HG03103 (cell line): ENCODE results near the gene INTS14.
"Not testable (repeated sequence)": the region's sequence is repeated elsewhere in the genome, so short reads cannot be mapped to it uniquely, and the experiment has no call there.

Experiments
- ATAC-seq: cut with Tn5 transposase; IDR thresholded peaks from one replicate; pipeline ENCODE4 v1.9.1; 2021; ENCODE audit warnings: low read depth; ENCODE audit not compliant: unreplicated experiment

Gene INTS14

DNA sequence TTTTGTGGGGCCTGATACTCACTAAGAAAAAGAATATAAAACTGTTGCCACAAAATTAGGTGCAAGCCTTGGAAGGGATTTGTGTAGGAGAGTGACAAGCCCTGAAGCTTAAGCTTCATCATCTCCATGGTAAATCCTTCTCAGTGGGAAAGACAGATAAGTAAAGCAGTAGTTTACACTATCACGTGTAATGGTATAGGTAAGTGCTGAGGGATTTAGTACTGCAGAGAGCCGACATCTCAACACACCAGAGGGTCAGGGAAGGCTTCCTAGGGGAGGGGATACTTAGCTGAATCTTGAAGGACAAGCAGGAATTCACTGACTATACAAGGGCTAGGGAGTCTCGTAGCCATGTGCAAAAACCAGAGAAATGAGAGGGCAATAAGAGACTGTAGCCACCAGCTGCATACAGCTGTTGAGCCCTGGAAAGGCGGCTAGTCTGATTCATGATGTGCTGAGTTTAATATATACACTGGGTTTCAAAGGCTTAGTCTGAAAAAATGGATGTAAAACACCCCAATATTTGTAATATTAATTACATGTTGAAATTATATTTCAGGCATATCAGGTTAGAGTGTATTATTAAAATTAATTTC, 21.9 kb upstream of the INTS14 start:
- ATAC-seq: no peak

DNA sequence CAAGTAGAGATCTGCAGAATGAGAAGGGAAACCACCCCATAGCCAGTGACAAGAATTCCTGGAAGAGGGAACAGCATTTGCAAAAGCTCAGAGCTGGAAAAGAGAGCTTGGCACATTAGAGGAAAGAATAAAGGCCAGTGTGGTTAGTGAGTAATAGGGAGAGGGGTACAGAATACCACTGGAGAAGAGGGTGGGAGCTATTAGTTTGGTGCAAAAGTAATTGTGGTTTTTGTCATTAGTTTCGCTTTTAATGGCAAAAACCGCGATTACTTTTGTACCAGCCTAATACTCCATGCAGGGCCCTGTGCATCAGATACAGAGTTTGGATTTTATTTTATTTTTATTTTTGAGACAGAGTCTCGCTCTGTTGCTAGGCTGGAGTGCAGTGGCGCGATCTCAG, 20.6 kb upstream of the INTS14 start:
- no peak for ATAC-seq

DNA sequence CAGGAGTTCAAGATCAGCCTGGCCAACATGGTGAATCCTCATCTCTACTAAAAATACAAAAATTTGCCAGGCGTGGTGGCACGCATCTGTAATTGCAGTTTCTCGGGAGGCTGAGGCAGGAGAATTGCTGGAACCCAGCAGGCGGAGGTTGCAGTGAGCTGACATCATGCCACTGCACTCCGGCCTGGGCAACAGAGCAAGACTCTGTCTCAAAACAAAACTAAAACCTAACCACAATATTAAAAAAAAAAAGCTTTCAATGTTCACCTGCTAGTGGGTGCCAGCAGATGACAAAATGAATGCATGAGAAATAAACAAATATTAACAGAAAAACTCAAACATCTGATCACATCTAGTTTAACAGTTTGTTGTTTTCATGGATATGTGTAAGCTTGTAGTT, 19.8 kb upstream of the INTS14 start:
- ATAC-seq: no peak

DNA sequence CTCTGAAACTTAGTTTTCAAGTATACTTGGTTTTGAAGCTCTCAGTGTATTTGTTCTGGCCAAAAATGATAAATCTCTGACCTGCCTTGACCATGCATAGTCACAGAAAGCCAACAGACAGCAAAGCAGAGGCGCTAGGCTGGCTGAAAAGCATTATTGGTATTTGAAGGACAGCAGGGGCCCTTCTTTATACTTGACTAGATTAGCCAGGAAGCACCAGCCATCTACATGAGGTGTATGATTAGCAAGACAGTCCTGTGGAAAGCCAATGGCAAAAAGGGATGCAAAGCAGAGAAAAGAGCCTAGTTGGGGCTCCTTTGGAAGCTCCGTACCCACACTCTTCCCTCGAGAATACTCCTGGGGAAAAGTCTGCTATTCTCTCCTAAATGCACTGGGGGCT, 18.6 kb upstream of the INTS14 start:
- no peak for ATAC-seq

DNA sequence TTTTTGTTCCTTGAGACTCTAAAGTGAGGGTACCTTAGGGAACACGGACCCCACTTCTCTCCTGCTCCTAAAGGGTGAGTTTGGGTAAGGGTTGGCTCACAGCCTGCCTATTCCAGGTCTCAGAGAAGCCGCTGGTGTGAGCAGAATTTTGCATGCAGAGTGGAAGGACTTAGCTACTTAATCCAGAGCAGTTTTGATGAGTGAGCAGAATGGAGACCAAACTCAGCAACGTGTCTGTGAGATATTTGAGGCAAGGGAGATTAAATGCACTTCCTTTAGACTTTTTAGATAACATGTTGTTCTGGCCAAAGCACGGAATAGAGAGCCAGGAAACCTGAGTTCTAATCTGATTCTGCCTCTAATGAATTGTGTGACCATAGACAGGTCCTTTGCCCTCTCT, 15.9 kb upstream of the INTS14 start:
- no peak for ATAC-seq

DNA sequence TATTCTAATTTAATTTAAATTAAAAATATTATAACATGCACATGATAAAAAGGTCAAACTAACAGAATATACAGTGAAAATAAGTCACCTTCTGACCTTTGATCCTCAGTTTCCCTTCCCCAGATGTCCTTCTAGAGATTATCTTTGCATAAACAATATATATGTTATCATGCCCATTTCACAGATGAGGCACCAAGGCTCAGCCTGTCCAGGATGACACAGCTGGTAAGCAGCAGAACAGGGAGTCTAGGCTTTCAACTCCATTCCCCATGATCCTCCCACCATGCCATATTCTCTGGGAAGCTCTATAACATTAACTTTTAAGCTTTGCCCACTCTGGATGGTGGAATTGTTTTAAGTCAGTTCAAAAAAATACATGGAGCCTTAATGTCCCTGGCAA, 12.2 kb upstream of the INTS14 start:
- no peak for ATAC-seq

DNA sequence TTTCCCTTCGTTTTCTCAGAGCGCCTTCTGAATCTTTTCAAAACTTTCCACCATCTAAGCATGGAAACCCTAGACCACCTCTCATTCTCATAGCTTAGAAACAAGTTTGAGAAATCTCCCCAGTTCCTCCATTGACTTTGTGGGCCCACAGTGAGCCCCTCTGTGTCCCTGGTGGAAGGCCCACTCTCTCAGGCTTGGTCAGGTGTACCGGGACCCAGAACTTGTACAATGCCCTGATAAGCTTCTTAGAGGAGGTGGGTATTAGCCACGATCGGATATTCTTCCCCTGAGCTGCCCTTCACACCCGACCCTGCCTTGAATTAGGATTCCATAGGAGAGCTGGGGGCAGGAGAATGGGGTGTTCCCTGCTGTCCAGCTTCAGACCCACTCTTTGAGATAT, 10.7 kb upstream of the INTS14 start, which contains the start of gene SLC24A1:
SLC24A1 (plus strand) TSS at position 301 of the 400 bp plus-strand sequence. CDS start 2,143 bp downstream, outside the sequence.
- ATAC-seq: no peak

DNA sequence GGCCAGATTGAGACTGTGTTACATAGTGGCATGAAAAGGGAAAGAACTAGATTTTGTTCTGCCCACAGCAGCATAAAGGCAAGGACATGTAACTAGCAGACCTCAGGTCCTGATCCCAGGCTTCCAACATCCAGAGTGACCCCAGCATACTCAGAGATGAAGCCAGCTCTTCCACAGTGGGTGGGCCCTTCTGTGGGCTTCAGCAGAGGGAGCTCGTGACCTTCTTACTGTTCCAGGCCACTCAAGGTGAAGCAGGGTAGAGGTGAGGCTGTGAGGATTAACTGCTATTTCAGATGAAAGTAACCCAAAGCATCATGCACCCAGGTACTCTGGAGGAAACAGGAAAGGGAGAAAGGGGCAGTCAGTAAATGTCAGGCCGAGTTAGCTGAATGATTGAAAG, 9.9 kb upstream of the INTS14 start:
- ATAC-seq: no peak

DNA sequence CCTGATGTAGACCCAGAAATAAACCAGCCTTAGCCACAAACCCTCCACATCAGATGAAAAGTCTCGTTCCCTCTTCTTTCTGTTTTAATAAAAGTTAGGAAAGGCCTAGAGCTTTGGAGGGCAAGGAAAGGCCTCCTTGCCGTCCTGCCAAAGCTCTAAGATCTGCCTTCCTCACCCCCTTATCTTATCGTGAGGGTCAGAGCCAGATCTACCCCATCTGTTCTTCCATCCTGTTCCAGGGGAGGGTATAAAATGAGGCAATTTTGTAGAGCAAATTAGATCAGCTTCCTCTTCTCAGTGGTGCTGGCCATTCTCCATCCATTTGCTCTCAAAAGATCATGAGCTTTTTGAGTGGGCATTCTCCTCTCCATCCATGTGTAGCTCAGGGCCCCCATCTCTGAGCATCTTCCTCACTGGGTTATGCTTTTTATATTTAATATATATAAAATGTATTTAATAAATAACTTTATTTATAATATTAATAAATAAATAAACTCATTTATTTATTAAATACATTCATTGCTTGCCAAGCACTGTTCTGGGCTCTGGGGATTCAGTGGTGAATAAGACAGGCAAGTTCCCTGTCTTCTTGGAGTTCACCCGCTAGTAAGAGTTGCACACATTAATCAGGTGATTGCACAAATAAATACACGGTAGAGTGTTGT, 8.8 kb upstream of the INTS14 start:
- ATAC-seq: no peak

DNA sequence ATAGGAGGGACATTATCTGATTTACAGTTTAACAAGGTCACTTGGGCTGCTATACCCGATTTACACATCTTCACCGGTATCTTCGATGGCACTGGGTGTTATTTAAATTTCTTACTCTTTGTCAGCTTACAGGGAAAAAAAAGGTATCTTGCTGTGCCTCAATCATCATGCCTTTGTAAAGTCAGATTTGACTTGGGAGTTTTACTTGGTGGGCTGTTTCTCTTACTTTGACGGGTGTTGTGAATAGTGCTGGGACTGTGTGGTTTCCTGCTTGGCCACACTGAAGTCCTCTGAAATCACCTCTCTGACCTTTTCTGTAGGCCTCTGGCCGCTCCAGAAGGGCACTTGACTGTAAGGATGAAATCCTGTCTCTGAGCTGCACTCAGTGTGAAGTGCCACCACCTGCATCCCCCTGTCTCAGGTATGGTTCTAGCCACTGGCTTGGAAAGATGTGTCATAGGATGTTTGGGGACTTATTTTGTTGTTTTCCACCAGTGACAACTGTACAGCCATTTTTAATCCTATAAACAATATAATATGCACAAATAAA, 7.7 kb upstream of the INTS14 start:
- ATAC-seq: no peak

DNA sequence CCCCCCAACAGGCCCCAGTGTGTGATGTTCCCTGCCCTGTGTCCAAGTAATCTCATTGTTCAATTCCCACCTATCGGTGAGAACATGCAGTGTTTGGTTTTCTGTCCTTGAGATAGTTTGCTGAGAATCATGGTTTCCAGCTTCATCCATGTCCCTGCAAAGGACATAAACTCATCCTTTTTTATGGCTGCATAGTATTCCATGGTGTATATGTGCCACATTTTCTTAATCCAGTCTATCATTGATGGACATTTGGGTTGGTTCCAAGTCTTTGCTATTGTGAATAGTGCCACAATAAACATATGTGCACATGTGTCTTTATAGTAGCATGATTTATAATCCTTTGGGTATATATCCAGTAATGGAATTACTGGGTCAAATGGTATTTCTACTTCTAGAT, 5.0 kb upstream of the INTS14 start:
- ATAC-seq: not testable (repeated sequence)

DNA sequence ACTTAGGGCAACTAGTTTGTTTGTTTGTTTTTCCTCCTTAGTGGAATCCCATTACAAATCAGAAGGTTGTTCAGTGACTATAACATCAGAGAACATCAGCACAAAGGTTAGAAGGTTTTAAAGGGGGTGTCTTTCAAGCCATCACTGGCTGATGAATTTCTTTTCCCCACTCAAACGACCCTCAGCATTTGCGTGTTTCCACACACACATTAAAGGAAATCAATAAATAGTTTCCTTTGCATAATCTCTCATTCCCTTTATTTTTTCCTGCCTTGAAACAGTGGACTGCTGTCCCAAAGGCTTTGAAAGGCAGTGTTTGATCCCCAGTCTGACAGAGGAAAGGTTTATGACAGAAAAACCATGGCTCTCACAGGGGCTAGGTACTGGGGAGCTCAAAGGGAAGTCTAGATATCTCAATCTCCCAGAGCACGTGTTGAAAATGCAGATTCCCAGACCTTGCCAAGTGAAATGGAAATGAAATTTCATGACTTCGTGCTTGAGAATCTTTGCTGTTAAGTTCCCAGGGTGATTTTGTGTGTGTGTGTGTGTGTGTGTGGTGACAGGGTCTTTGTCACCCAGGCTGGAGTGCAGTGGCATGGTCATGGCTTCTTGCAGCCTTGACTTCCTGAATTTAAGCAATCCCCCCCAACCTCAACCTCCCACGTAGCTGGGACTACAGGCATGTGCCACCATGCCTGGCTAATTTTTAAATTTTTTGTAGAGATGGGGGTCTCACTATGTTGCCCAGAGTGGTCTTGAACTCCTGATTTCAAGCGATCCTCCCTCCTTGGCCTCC, 2.2 kb upstream of the INTS14 start:
- ATAC-seq: no peak

DNA sequence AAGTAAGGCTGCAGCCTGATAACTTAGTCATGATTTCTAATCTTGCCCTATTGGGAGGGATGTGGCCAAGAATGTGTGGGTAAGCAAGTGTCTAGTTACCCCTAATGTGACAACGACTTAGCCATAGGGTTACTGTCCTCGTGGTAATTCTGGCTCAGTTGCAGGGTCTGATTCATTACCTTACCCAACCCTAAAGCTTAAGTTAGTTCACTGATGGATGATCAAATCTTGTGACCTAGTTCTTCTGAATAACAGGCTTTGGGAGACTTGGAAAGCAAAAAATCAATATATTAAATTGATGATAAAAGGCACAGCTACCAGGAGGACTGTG, 1.6 kb upstream of the INTS14 start:
- no peak for ATAC-seq

DNA sequence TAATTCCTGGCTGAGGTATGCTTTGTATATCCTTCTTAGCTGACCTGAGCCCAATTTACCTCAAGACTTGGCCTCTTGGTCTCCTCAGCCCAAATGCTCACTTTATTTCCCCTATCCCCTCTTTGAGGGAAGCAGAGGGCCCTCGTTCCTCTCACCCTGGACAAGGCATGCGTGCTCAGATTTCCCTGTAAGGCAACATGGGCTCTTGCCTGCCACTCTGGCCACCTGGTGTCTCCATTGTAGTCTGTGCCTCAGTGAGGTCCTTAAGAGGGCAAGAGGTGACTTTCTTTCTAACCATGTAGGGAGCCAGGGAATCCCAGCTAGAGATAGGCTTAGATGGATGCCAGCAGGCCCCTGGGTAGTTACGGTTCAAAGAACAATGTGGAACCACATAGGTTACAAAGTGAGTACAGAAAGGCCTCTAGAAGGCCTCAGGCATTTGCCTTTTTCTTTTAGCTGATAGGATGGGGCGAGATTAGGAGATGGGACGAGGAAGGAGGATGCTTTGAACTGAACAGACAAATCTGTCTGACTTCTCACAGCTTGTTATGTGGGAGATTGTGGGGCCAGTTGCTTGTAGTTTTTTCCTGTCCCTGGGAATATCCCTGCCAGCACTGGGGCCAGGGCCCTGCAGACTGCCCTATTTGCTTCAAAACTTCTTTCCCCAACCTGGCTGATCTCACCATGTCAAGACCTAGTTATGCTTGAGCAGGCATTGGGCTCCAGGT, 1.1 kb upstream of the INTS14 start:
- ATAC-seq: no peak

DNA sequence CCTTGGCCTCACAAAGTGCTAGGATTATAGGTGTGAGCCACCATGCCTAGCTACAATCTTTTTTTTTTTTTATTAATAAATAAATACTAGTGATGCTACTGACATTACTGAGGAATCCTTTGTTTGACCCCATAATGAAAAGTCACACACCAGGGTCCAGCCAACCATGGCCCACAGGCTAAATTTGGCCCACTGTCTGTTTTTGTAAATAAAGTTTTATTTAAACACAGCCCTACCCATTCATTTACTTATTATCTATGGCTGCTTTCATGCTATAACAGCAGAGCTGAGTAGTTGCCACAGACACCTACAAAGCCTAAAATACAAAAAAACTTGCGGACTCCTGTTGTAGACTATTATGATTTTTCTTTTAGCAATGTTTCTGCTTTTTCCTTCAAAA, 7.4 kb downstream of the INTS14 start:
- no peak for ATAC-seq

DNA sequence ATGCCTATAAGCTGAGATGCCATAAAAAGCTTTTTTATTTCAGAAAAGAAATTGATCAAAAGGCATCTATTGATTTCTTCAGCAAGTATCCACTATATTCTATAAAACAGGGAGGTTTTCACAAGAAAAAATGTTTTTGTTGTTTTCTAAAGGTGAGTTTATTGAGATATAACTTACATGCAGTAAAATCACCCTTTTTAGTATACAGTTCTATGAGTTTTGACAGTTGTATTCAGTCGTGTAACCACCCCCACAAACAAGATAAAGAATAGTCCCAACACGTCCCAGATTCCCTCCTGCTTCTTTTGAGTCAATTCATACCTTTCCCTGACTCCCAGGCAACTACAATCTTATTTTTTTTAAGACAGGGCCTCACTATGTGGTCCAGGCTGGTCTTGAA, 7.8 kb downstream of the INTS14 start:
- ATAC-seq: no peak

DNA sequence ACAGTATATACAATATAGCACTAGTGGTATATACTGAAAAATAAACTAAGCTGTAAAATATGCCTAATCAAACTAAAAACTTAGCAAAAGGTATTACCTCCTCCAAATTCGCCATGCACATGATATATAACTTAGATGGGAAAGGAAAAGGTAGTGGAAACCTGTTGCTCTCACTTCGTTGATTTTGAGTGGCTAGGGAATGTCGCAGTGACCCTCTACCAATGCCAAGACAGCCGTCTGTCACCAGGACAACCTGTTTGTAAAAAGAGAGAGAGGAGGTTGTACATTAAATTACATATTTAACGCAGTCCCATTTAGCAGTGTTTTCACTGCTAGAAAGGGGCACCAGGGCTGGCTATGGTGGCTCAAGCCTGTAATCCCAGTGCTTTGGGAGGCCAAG, 11.3 kb downstream of the INTS14 start:
- no peak for ATAC-seq

DNA sequence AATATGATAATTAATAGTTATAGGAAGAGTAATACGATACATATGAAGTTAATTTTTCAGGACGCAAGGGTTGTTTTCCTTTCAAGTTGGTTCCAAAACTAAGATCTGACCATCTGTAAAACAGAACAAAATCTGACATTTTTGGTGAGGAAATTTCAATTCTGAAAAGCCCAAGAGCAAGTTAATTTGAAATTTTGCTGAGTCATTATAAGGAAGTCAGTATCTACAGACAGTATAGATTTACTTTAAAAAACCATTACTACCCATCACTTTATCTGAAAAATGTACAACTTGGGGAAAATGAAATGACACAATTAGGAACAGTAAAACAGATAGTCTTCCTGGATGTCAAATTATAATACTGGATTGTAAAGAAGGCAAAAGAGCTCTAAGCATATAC, 12.5 kb downstream of the INTS14 start:
- ATAC-seq: no peak

DNA sequence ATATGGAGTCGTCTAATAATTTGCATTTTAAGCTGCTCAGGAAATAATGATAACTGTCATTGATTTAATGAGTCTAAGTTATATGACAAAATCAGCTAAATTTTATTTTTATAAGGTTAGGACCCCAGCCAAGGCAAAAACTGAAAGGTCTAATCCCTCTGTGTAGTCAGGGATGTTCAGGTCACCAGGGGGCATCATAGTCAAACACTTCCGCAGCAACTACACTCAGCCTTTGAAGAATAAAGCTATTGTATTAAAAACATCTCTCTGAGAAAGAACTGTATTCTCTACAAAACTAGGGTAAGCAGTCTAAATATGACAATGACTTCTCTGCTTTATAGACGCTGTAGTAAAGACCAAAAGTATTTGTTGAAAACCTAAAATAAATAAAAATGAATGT, 15.0 kb downstream of the INTS14 start:
- no peak for ATAC-seq

DNA sequence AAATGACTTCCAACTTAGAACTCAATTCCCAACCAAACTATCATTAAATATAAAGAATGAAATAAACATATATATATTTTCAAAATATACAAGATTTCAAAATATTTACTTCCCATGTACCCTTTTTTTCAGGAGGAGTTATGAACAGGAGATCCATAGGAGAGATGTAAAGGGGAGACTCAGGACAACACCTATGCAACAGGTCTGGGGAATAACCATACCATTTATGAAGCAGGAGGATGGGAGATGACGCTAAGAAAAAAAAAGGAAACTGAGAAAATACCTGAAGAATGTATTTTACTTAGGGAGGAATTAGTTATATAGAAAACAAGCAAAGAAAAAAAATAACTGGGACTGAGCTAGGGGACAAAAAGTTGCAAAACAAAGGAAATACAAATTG, 23.8 kb downstream of the INTS14 start:
- ATAC-seq: no peak

DNA sequence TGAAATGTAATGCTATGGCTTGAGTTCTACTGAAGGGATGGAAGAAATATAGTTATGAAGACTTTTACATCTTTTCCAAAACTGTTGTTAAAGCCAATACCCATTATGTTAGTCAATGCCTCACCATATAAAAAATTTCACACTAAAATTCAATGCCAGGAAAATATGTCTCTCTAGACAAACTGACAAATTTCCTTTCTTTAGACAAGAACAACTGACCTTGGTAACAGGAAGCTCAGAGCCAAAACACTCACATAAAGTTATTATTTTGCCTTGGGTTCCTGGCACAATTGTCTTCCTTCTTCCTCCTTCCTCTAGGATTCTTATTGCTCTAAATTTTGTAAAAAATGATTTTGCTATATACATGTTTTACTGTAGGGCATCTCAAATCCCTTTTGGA, 26.7 kb downstream of the INTS14 start:
- no peak for ATAC-seq
